Adrenal gland (tissue), 12 donors: ENCODE data around the gene FHL3. TPM values are rescaled to one million over a fixed set of nuclear protein-coding genes. Genes with fewer than 3 reads are reported as not detected.

Source experiments
- DNase-seq, 7 donors: peaks; one replicate each; pipeline ENCODE4 v3.0.0-alpha.2; 2019 to 2020
- H3K27ac ChIP-seq, 5 donors: fragments of 200-600 bp; sonication (generic) in 4 of 5; 1 replicate in 3 of 5; 2 replicates in 2 of 5; pipeline versions ENCODE4 v1.5.1 to v1.8.0; 2016 to 2020; ENCODE audit warnings: mild to moderate bottlenecking in 1 of 5
- H3K27me3 ChIP-seq: fragments of 200-600 bp; 2 replicates; pipeline ENCODE4 v1.8.0; 2021
- H3K36me3 ChIP-seq, 2 donors: fragments of 200-600 bp; replicated peaks in 1 of 2; 1 replicate in 1 of 2; 2 replicates in 1 of 2; pipeline versions ENCODE4 v1.5.1 to v1.8.0; 2018 to 2022
- H3K4me1 ChIP-seq, 2 donors: fragments of 200-600 bp; replicated peaks in 1 of 2; 1 replicate in 1 of 2; 2 replicates in 1 of 2; pipeline versions ENCODE4 v1.5.1 to v1.8.0; 2018 to 2021
- H3K4me3 ChIP-seq, 4 donors: fragments of 200-600 bp; sonication (generic) in 3 of 4; one replicate each; pipeline ENCODE4 v1.5.1; 2016 to 2018
- H3K9me3 ChIP-seq, 3 donors: fragments of 200-600 bp; sonication (generic) in 1 of 3; replicated peaks in 1 of 3; 1 replicate in 2 of 3; 2 replicates in 1 of 3; pipeline versions ENCODE4 v1.5.1 to v1.8.0; 2016 to 2021
- POLR2A ChIP-seq, 2 donors: fragments of 450-650 bp; IDR thresholded peaks; one replicate each; pipeline ENCODE4 v1.6.1; 2017; ENCODE audit warnings: antibody characterized with exemption in 2 of 2, mild to moderate bottlenecking in 2 of 2, moderate library complexity in 1 of 2
- WGBS, 4 donors: extraction: QIAGEN DNeasy Blood & Tissue Kit in 2 of 4; methylation state at CpG; one replicate each; pipeline versions ENCODE4 v1.1.5 to v1.1.7; 2013 to 2017; 5-methylcytosine and 5-hydroxymethylcytosine counted together
- intact Hi-C, 2 donors: fragments of 100-400 bp; cut with DNase I; formaldehyde crosslinking; loops; one replicate each; pipeline versions ENCODE4 v1.14.1 to v1.15.0; 2022 to 2023
- polyA plus RNA-seq, 3 donors: library from polyadenylated mRNA; stranded (reverse); fragments of 200-250 nt in 2 of 3; fragments of 350-450 nt in 1 of 3; fragmentation: Illumina TruSeq in 1 of 3; extraction: RNeasy Lipid Tissue Mini Kit (QIAGEN cat#74804) in 1 of 3; gene quantifications; one replicate each; pipeline ENCODE4 v1.2.3, GENCODE V29; 2013 to 2014
- total RNA-seq, 9 donors: library from RNA; depleted of rRNA in 4 of 9; stranded (reverse); fragments of >200 nt in 4 of 9; fragments of 120-200 nt in 1 of 9; fragmentation: NEBNext Ultra II Directional in 1 of 9; extraction: Animal tissue kit (Norgen Biotek cat#: 25700) in 1 of 9; gene quantifications; one replicate each; pipeline versions ENCODE4 v1.1.0 to v1.2.4, GENCODE V29; 2013 to 2023
- TF ChIP-seq, protein P1 (sequence below), 6 experiments: fragments of 450-650 bp in 4 of 6; fragments of 200-600 bp in 2 of 6; sonication (generic) in 1 of 6; IDR thresholded peaks; 1 replicate in 5 of 6; 2 replicates in 1 of 6; pipeline versions ENCODE4 v1.5.1 to v1.8.0; 2016 to 2021; ENCODE audit warnings: antibody characterized with exemption in 6 of 6, mild to moderate bottlenecking in 2 of 6, moderate library complexity in 1 of 6
- donor health status: healthy with polysubstance abuse.
- donor health status: Bipolar disorder and iron deficiency.
- donor health status: DM: yes; HTN: yes; CAD: no.
- donor health status: DM: no; HTN: no; CAD: no.
- donor health status: DM: no; HTN: no; CAD: no.
- donor health status: DM: yes; HTN: yes; CAD: no.

Gene FHL3
- total and polyA plus RNA-seq, 12 donors = 5.8 to 47.6 (median 23.2) TPM

DNA sequence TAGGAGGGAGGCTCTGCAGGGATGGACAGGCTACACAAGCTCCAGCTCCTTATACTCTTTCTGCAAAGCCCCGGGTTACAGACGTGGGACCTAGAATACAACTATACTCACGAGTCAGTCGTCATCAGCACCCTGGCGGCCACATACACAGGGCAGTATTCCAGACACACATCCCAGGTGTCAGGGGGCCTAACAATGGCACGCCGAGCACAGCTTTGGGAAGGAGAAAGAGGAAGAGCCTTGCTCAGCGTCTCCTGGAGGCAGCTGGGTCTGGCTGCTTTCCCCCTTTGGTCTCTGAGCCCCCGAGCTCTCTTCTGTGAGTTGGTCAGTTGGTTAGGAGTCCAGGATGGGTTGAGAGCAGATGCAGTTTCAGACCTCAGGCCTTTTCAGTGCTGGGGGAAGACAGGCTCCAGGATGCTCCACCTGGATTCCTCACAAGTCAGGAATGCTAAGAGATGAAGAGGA is 45.8 kb upstream of the FHL3 start:
- peaks cover 5 to 6% of the 10 kb centered on the region in 2 donors for H3K4me1 ChIP-seq

DNA sequence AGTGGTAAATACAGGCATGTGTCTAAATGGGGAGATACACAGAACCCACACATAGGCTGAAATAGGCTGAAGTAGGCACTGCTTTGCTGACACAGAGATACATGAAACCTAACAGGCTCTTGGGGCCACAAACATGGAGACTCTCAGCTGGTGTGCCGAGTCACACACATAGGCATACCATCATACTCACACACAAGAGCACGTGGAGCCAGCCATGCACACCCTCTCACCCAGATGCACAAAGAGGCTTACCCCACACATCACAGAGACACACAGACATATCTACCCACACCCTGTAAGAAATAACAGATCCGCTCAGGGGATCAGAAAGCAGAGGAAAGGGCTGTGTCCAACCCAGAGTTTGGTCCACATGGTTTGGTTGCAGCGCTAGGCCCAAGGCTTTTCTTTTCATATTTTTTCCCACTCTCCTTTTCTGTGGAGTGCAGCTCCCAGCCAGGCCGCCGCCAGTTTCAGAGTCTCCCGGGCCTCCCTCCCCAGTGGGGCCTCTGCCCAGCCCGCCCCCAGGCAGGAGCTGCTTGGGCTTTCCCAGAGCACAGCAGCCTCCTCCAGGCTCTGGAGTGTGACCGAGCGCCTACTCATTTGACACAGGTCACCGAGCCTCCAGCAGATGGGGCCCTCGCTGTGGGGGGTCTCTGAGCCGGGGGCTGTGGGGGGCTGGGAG is 45.2 kb upstream of the FHL3 start:
- no peaks in the 10 kb centered on the region for H3K9me3 ChIP-seq
- no peak overlapping the region for H3K27ac ChIP-seq
- DNase-seq = no peak
- H3K4me3 ChIP-seq = no peak overlapping the region
- WGBS, 4 donors = 58 to 72% (median 68%) methylated on average over 12 to 13 of the region's 13 CpGs
- no peak for TF ChIP-seq POLR2A (IDR thresholded peaks at IDR 0.05)
- peaks cover 6 to 9% of the 10 kb centered on the region in 2 donors for H3K4me1 ChIP-seq
- H3K36me3 ChIP-seq = no peaks in the 10 kb centered on the region
- intact Hi-C loops = no loop called here
- H3K27me3 ChIP-seq = no peaks in the 10 kb centered on the region

More for the DNA sequence above, 45.8 kb upstream of the FHL3 start:
- H3K36me3 ChIP-seq = no peaks in the 10 kb centered on the region
- intact Hi-C loops = no loop called here
- TF ChIP-seq POLR2A (IDR thresholded peaks at IDR 0.05) = no peak
- TF ChIP-seq, protein P1, sequence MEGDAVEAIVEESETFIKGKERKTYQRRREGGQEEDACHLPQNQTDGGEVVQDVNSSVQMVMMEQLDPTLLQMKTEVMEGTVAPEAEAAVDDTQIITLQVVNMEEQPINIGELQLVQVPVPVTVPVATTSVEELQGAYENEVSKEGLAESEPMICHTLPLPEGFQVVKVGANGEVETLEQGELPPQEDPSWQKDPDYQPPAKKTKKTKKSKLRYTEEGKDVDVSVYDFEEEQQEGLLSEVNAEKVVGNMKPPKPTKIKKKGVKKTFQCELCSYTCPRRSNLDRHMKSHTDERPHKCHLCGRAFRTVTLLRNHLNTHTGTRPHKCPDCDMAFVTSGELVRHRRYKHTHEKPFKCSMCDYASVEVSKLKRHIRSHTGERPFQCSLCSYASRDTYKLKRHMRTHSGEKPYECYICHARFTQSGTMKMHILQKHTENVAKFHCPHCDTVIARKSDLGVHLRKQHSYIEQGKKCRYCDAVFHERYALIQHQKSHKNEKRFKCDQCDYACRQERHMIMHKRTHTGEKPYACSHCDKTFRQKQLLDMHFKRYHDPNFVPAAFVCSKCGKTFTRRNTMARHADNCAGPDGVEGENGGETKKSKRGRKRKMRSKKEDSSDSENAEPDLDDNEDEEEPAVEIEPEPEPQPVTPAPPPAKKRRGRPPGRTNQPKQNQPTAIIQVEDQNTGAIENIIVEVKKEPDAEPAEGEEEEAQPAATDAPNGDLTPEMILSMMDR (IDR thresholded peaks at IDR 0.05) = no peak
- DNase-seq = no peak
- H3K27ac ChIP-seq = no peak overlapping the region
- WGBS, 4 donors = 76 to 85% (median 79%) methylated on average over 3 to 9 of the region's 9 CpGs
- H3K27me3 ChIP-seq = no peaks in the 10 kb centered on the region
- H3K4me3 ChIP-seq = no peak overlapping the region
- H3K9me3 ChIP-seq = no peaks in the 10 kb centered on the region

DNA sequence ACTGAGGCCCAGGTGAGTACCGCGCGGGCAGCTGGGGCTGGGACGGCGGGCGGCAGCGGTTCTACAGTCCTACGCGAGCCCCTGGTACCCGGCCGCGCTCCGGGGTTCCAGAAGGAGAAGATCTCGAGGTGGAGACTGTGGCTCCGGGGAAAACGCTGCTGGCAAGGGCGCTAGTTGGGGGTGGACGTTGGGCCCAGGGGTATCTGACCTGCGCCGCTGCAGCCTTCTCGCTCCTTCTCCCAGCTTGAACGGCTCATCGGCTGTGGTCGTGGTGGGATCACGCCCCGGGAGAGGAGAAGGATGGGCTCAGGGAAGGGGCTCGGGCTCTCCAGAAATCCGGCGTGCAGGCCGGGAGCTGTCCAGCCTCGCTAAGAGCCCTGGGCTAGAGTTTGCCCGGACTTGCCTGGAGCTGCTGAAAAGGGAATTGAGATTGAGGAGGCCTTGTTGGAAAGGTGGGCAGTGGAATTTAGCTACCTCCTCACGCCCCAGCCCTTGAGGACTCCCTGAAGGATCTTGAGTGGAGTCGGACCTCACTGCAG is 42.4 kb upstream of the FHL3 start:
- intact Hi-C loops = no loop called here
- Histone ChIP-seq H3K27me3 (no peaks in the 10 kb centered on the region), H3K4me3 (peak overlapping the region in 3 of 4 donors; percentile 45 to 73 (median 54)), H3K36me3 (no peaks in the 10 kb centered on the region), H3K4me1 (peaks cover 18% of the 10 kb centered on the region in 2 donors), H3K9me3 (no peaks in the 10 kb centered on the region), H3K27ac (peak overlapping the region in 3 of 5 donors; percentile 36 to 80 (median 76))
- 11 to 24% (median 17%) methylated on average over 18 to 34 of the region's 34 CpGs for WGBS, 4 donors
- peak in 3 of 7 donors; percentile 41 to 43 (median 43) for DNase-seq
- TF ChIP-seq, protein P1 (IDR thresholded peaks at IDR 0.05) = no peak
- TF ChIP-seq POLR2A (IDR thresholded peaks at IDR 0.05) = no peak

DNA sequence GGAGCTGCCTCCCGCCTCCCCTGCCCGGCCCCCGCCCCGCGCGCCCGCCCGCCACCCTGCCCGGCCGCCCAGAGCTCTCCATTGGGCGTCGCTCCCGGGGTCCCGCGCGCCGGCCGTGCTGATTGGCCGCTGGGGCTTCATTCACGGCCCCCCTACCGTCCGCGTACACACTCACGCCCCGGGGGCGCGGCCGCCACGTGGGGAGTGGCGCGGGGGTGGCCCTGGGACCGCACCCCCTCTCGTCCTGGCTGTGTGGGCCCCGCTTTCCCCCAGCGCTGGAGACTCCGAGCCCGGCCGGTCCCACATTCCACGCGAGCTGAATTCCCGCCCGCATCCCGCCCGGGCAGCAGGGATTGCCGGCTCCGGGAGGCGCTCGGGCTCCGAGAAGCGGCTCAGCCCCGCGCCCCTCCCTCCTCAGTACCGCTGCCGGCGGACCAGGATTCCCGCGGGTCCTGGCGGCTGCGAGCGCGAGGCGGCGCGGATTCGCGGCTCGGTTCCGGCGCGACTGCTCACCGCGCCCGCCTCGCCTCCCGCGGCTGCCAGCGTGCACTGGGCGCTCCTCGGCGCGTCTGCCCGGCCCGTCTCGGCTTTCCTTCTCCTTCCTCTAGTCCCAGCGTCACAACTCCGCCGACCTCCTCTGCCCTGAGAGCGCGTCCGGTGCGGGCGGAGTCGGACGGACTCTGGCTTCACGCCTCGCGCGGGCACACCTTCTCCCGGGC is 41.7 kb upstream of the FHL3 start:
- peak overlapping the region in 4 of 5 donors; percentile 36 to 80 (median 56) for H3K27ac ChIP-seq
- intact Hi-C loops = no loop called here
- peak; percentile 87 to 93 (median 89) for DNase-seq
- peak overlapping the region in 3 of 4 donors; percentile 45 to 73 (median 54) for H3K4me3 ChIP-seq
- H3K9me3 ChIP-seq = no peaks in the 10 kb centered on the region
- peak in 1 of 2 donors; percentile 43 for TF ChIP-seq POLR2A (IDR thresholded peaks at IDR 0.05)
- TF ChIP-seq, protein P1 (IDR thresholded peaks at IDR 0.05) = peak in 1 of 6 experiments; percentile 5
- H3K4me1 ChIP-seq = peaks cover 18% of the 10 kb centered on the region in 2 donors
- H3K36me3 ChIP-seq = no peaks in the 10 kb centered on the region
- WGBS, 4 donors = 0 to 4% (median 1%) methylated on average over 15 to 99 of the region's 99 CpGs
- no peaks in the 10 kb centered on the region for H3K27me3 ChIP-seq
